Uterus (tissue), 4 donors: ENCODE measurements around the gene ZC3HAV1L. TPM values are rescaled to one million over a fixed set of nuclear protein-coding genes. Genes with fewer than 3 reads are reported as not detected.

Experiments
- DNase-seq, 2 donors: peaks; one replicate each; pipeline ENCODE4 v3.0.0-alpha.2; 2019 to 2020
- H3K27ac ChIP-seq, 2 donors: fragments of 200-600 bp; sonication (generic); 1 replicate in 1 of 2; 2 replicates in 1 of 2; pipeline ENCODE4 v1.5.1; 2016 to 2018
- H3K27me3 ChIP-seq, 2 donors: fragments of 200-600 bp; sonication (generic); one replicate each; pipeline ENCODE4 v1.5.1; 2018 to 2019; ENCODE audit warnings: control low read depth in 1 of 2
- H3K36me3 ChIP-seq, 2 donors: fragments of 200-600 bp; sonication (generic); one replicate each; pipeline ENCODE4 v1.5.1; 2019; ENCODE audit warnings: control low read depth in 1 of 2
- H3K4me1 ChIP-seq, 2 donors: fragments of 200-600 bp; sonication (generic); one replicate each; pipeline ENCODE4 v1.5.1; 2018 to 2019; ENCODE audit warnings: control low read depth in 1 of 2
- H3K4me3 ChIP-seq, 2 donors: fragments of 200-600 bp; sonication (generic); 1 replicate in 1 of 2; 2 replicates in 1 of 2; pipeline ENCODE4 v1.5.1; 2018 to 2019; ENCODE audit warnings: mild to moderate bottlenecking in 1 of 2
- H3K9me3 ChIP-seq, 2 donors: fragments of 200-600 bp; sonication (generic); one replicate each; pipeline ENCODE4 v1.5.1; 2019; ENCODE audit warnings: control low read depth in 1 of 2
- CTCF ChIP-seq, 4 experiments: fragments of 200-600 bp in 2 of 4; fragments of 450-650 bp in 2 of 4; sonication (generic) in 2 of 4; IDR thresholded peaks; one replicate each; pipeline ENCODE4 v1.5.1; 2016 to 2019; ENCODE audit warnings: antibody characterized with exemption in 4 of 4, mild to moderate bottlenecking in 2 of 4, moderate library complexity in 1 of 4
- POLR2A ChIP-seq, 2 donors: fragments of 450-650 bp; IDR thresholded peaks; one replicate each; pipeline ENCODE4 v1.6.1; 2016; ENCODE audit warnings: antibody characterized with exemption in 2 of 2, mild to moderate bottlenecking in 1 of 2, moderate library complexity in 1 of 2
- intact Hi-C: fragments of 100-400 bp; cut with DNase I; formaldehyde crosslinking; loops from one replicate; pipeline ENCODE4 v1.15.1; 2023; ENCODE audit warnings: low total_unique reads
- total RNA-seq, 4 donors: library from RNA; depleted of rRNA in 3 of 4; stranded (reverse); fragments of >200 nt in 3 of 4; gene quantifications; one replicate each; pipeline versions ENCODE4 v1.1.0 to v1.2.4, GENCODE V29; 2014 to 2023
- donor health status: DM: yes; HTN: yes; CAD: no.

The ZC3HAV1L gene
- total RNA-seq, 4 donors from 2014 or later = 10.0 to 73.0 (median 31.9) TPM

GRCh38 chr7:139075031-139075652, 39.3 kb upstream of the ZC3HAV1L start:
- no peaks in the 10 kb centered on the region for H3K9me3 ChIP-seq
- no peaks in the 10 kb centered on the region for H3K4me1 ChIP-seq
- no peaks in the 10 kb centered on the region for H3K27me3 ChIP-seq
- peak; percentile 57 to 78 for DNase-seq
- H3K27ac ChIP-seq = peak overlapping the region; percentile 30 to 52
- no peak overlapping the region for H3K4me3 ChIP-seq
- TF ChIP-seq POLR2A (IDR thresholded peaks at IDR 0.05) (no peak), CTCF (IDR thresholded peaks at IDR 0.05) (peak; percentile 77 to 87 (median 82))
- no peaks in the 10 kb centered on the region for H3K36me3 ChIP-seq
- intact Hi-C loops = no loop called here

GRCh38 chr7:139072796-139073195, 37.0 kb upstream of the ZC3HAV1L start:
- DNase-seq = no peak
- no peaks in the 10 kb centered on the region for H3K9me3 ChIP-seq
- H3K27me3 ChIP-seq = no peaks in the 10 kb centered on the region
- H3K27ac ChIP-seq = no peak overlapping the region
- intact Hi-C loops = no loop called here
- no peak for TF ChIP-seq CTCF (IDR thresholded peaks at IDR 0.05)
- no peak for TF ChIP-seq POLR2A (IDR thresholded peaks at IDR 0.05)
- no peaks in the 10 kb centered on the region for H3K4me1 ChIP-seq
- H3K4me3 ChIP-seq = no peak overlapping the region
- H3K36me3 ChIP-seq = no peaks in the 10 kb centered on the region

DNA sequence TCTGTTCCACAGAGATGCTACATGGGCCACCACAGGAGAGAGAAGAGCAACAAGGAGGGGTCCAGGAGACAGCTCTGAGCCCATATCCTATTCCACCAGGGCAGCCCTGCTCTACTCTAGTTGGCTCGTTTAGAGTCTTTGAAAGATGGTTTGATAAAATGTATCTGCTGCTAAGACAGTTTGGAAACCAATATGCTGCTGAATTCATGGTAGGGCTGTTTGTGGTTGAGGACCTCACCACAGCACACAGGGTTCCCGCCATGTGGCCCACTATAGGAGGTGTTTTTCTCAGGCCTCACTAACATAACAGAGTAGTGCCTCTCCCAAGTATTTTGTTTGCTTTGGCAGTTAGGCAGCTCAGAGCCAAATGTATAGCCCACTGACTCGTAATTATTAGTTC, 35.8 kb upstream of the ZC3HAV1L start:
- no peaks in the 10 kb centered on the region for H3K36me3 ChIP-seq

DNA sequence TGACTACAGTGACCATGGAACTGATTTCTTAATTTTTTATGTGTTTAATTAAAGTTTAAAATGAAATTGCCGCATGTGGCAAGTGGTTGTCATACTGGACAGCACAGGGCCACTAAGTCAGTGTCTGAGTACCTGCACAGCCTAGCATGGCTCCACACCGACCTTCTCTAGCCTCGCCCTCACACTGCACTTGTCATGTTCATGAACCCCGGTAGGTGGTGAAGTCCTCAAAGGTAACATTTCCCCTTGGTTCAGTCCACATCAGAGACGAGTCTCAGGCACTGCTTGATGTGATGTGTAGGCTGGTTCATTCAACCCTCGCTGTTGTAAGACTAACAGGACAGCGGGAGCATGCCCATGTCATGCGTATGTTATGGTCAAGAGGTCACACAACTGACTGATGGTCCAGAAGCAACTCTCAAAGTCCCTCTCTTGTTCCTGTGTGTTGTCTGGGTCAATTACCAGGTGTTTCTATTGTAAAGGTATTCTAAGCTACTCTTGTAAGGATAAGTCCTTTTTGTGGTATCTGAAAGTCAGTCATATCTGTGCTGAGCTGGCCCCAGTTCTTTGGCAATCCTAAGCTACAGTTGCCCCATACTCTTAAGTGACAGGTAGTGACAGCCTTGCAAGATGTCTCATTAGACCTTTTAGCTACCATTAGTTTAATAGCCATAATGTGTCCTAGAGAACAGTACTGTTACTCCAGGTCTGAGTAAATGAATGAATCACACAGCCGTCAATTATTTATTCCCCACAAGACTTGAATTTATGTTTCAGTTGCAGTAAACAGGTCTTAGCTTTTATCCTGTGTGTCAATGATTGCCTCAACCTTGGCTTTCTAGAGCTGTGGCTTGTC, 32.9 kb upstream of the ZC3HAV1L start:
- H3K27me3 ChIP-seq = no peaks in the 10 kb centered on the region
- no peaks in the 10 kb centered on the region for H3K9me3 ChIP-seq
- H3K4me1 ChIP-seq = no peaks in the 10 kb centered on the region
- no peak for DNase-seq
- H3K36me3 ChIP-seq = no peaks in the 10 kb centered on the region
- TF ChIP-seq POLR2A (IDR thresholded peaks at IDR 0.05) = no peak
- TF ChIP-seq CTCF (IDR thresholded peaks at IDR 0.05) = no peak
- intact Hi-C loops = no loop called here
- no peak overlapping the region for H3K27ac ChIP-seq
- H3K4me3 ChIP-seq = no peak overlapping the region

More for the DNA sequence above, 35.8 kb upstream of the ZC3HAV1L start:
- intact Hi-C loops = no loop called here
- H3K4me3 ChIP-seq = no peak overlapping the region
- no peaks in the 10 kb centered on the region for H3K27me3 ChIP-seq
- H3K4me1 ChIP-seq = no peaks in the 10 kb centered on the region
- H3K27ac ChIP-seq = no peak overlapping the region
- no peaks in the 10 kb centered on the region for H3K9me3 ChIP-seq
- no peak for TF ChIP-seq CTCF (IDR thresholded peaks at IDR 0.05)
- TF ChIP-seq POLR2A (IDR thresholded peaks at IDR 0.05) = no peak
- DNase-seq = no peak

GRCh38 chr7:139066315-139066714, 30.5 kb upstream of the ZC3HAV1L start:
- intact Hi-C loops = no loop called here

More at GRCh38 chr7:139066315-139066714, 30.5 kb upstream of the ZC3HAV1L start:
- TF ChIP-seq CTCF (IDR thresholded peaks at IDR 0.05) = no peak
- TF ChIP-seq POLR2A (IDR thresholded peaks at IDR 0.05) = no peak
- Histone ChIP-seq H3K9me3 (no peaks in the 10 kb centered on the region), H3K4me1 (no peaks in the 10 kb centered on the region), H3K4me3 (no peak overlapping the region), H3K27ac (no peak overlapping the region), H3K27me3 (no peaks in the 10 kb centered on the region), H3K36me3 (no peaks in the 10 kb centered on the region)
- no peak for DNase-seq
